ENCODE measurements around the gene ADSS2.

ADSS2 gene

GRCh38 chr1:244445320-244446181, 6.2 kb downstream of the ADSS2 start:
- DNase-seq: no peak

- DNase-seq: no peak
Observed at GRCh38 chr1:244444854-244445253, 6.9 kb downstream of the ADSS2 start.

- DNase-seq: no peak
Observed at GRCh38 chr1:244442850-244443249, 8.9 kb downstream of the ADSS2 start.

- no peak for DNase-seq
Observed at GRCh38 chr1:244439391-244440032, 12.2 kb downstream of the ADSS2 start.

GRCh38 chr1:244437086-244437468, 14.6 kb downstream of the ADSS2 start:
- no peak for DNase-seq

- DNase-seq: no peak
Observed at GRCh38 chr1:244436336-244437085, 15.2 kb downstream of the ADSS2 start.

GRCh38 chr1:244435562-244436205, 16.0 kb downstream of the ADSS2 start:
- no peak for DNase-seq

GRCh38 chr1:244431166-244431565, 20.5 kb downstream of the ADSS2 start:
- no peak for DNase-seq

GRCh38 chr1:244429818-244430217, 21.9 kb downstream of the ADSS2 start:
- no peak for DNase-seq

GRCh38 chr1:244427647-244428046, 24.1 kb downstream of the ADSS2 start:
- DNase-seq: no peak

- no peak for DNase-seq
Observed at GRCh38 chr1:244424649-244425334, 26.9 kb downstream of the ADSS2 start.

GRCh38 chr1:244422174-244422573, 29.5 kb downstream of the ADSS2 start:
- no peak for DNase-seq

GRCh38 chr1:244419024-244419423, 32.7 kb downstream of the ADSS2 start:
- DNase-seq: no peak

- DNase-seq: no peak
Observed at GRCh38 chr1:244414543-244414942, 37.2 kb downstream of the ADSS2 start.

GRCh38 chr1:244413736-244414135, 38.0 kb downstream of the ADSS2 start:
- no peak for DNase-seq

GRCh38 chr1:244412176-244412575, 39.5 kb downstream of the ADSS2 start:
- no peak for DNase-seq

- no peak for DNase-seq
Observed at GRCh38 chr1:244409701-244410100, 42.0 kb downstream of the ADSS2 start.

GRCh38 chr1:244406337-244406736, 45.4 kb downstream of the ADSS2 start:
- no peak for DNase-seq

GRCh38 chr1:244405856-244406255, 45.9 kb downstream of the ADSS2 start:
- no peak for DNase-seq

GRCh38 chr1:244403431-244403830, 48.3 kb downstream of the ADSS2 start:
- no peak for DNase-seq

- DNase-seq: no peak
Observed at GRCh38 chr1:244400974-244401373, 50.7 kb downstream of the ADSS2 start.

- no peak for DNase-seq
Observed at GRCh38 chr1:244397131-244397530, 54.6 kb downstream of the ADSS2 start.

GRCh38 chr1:244395965-244396364, 55.7 kb downstream of the ADSS2 start:
- no peak for DNase-seq

Measured in GDM1 (cell line).